HEK293 (cell line): ENCODE data around the gene ILRUN.

ENCODE experiments used
- CTCF ChIA-PET: fragments of 350-600 bp; formaldehyde crosslinking; extraction: SDS; loops from one replicate; lab custom pipeline; 2021; ENCODE audit warnings: antibody characterized with exemption; lab: Yijun Ruan, JAX
- POLR2A ChIA-PET: fragments of 300-600 bp; formaldehyde crosslinking; extraction: SDS; loops from one replicate; lab custom pipeline; 2020; ENCODE audit warnings: antibody characterized with exemption, inconsistent platforms; lab: Yijun Ruan, JAX
- H3K27ac ChIP-seq: fragments of 200-500 bp; sonication (Bioruptor generic); 2 replicates; pipeline ENCODE4 v1.5.1; 2014; ENCODE audit warnings: low read depth, low read length, control low read depth, inconsistent platforms; ENCODE audit errors: extremely low read depth
- H3K36me3 ChIP-seq, 2 experiments: fragments of 200-500 bp in 1 of 2; sonication (Bioruptor generic) in 1 of 2; 1 replicate in 1 of 2; 2 replicates in 1 of 2; pipeline ENCODE4 v1.5.1; 2014 to 2017; ENCODE audit warnings: inconsistent platforms in 2 of 2, low read length in 2 of 2; ENCODE audit not compliant: control insufficient read depth in 2 of 2, insufficient read depth in 1 of 2
- H3K4me1 ChIP-seq: fragments of 200-500 bp; sonication (Bioruptor generic); 2 replicates; pipeline ENCODE4 v1.5.1; 2014; ENCODE audit warnings: mild to moderate bottlenecking, low read length, inconsistent platforms; ENCODE audit not compliant: control insufficient read depth, insufficient read depth
- H3K4me3 ChIP-seq: 2 replicates; pipeline ENCODE4 v1.5.1; 2011; ENCODE audit warnings: low read depth, mild to moderate bottlenecking, control low read depth, low read length, moderate library complexity
- H3K9me3 ChIP-seq: fragments of 200-500 bp; sonication (Bioruptor generic); 2 replicates; pipeline ENCODE4 v1.5.1; 2014; ENCODE audit warnings: low read depth, low read length, inconsistent platforms; ENCODE audit not compliant: control insufficient read depth, insufficient read depth
- AEBP2 ChIP-seq: fragments of 450-650 bp; formaldehyde crosslinking; IDR thresholded peaks from 2 replicates; pipeline ENCODE4 v1.5.1; 2016; ENCODE audit warnings: missing biosample characterization, missing genetic modification characterization, borderline replicate concordance
- BCL11A ChIP-seq: fragments of 450-650 bp; formaldehyde crosslinking; IDR thresholded peaks from 2 replicates; pipeline ENCODE4 v1.5.1; 2016; ENCODE audit warnings: low read depth, missing biosample characterization, missing genetic modification characterization
- CTCF ChIP-seq: fragments of 450-650 bp; formaldehyde crosslinking; IDR thresholded peaks from 2 replicates; pipeline ENCODE4 v1.5.1; 2016; ENCODE audit warnings: missing biosample characterization, missing genetic modification characterization
- EGR2 ChIP-seq: fragments of 450-650 bp; formaldehyde crosslinking; IDR thresholded peaks from 2 replicates; pipeline ENCODE4 v1.5.1; 2016; ENCODE audit warnings: low read depth, missing biosample characterization, missing genetic modification characterization
- GLIS1 ChIP-seq: fragments of 450-650 bp; formaldehyde crosslinking; IDR thresholded peaks from 2 replicates; pipeline ENCODE4 v1.5.1; 2016; ENCODE audit warnings: missing biosample characterization, missing genetic modification characterization
- IKZF3 ChIP-seq: fragments of 450-650 bp; IDR thresholded peaks from 2 replicates; pipeline ENCODE4 v1.5.0; 2018; ENCODE audit warnings: missing biosample characterization, mild to moderate bottlenecking, missing genetic modification characterization, moderate library complexity
- KLF10 ChIP-seq: fragments of 450-650 bp; IDR thresholded peaks from 2 replicates; pipeline ENCODE4 v1.5.1; 2018; ENCODE audit warnings: missing biosample characterization, mild to moderate bottlenecking, missing genetic modification characterization
- KLF16 ChIP-seq: fragments of 450-650 bp; formaldehyde crosslinking; IDR thresholded peaks from 2 replicates; pipeline ENCODE4 v1.5.1; 2017; ENCODE audit warnings: missing biosample characterization, missing genetic modification characterization
- KLF9 ChIP-seq: fragments of 450-650 bp; formaldehyde crosslinking; IDR thresholded peaks from 2 replicates; pipeline ENCODE4 v1.5.1; 2016; ENCODE audit warnings: missing biosample characterization, missing genetic modification characterization, low read depth
- OSR2 ChIP-seq: fragments of 450-650 bp; formaldehyde crosslinking; IDR thresholded peaks from 2 replicates; pipeline ENCODE4 v1.5.1; 2016; ENCODE audit warnings: missing biosample characterization, missing genetic modification characterization
- SP3 ChIP-seq: fragments of 450-650 bp; formaldehyde crosslinking; IDR thresholded peaks from 2 replicates; pipeline ENCODE4 v1.5.1; 2016; ENCODE audit warnings: missing biosample characterization, missing genetic modification characterization
- TRIM28 ChIP-seq: IDR thresholded peaks from 2 replicates; pipeline ENCODE4 v1.6.1; 2011; ENCODE audit warnings: low read length, control low read depth, borderline replicate concordance
- ZBTB49 ChIP-seq: fragments of 450-650 bp; formaldehyde crosslinking; IDR thresholded peaks from 2 replicates; pipeline ENCODE4 v1.5.1; 2016; ENCODE audit warnings: missing biosample characterization, missing genetic modification characterization, low read depth
- ZFP69B ChIP-seq: fragments of 450-650 bp; formaldehyde crosslinking; IDR thresholded peaks from 2 replicates; pipeline ENCODE4 v1.5.1; 2016; ENCODE audit warnings: missing biosample characterization, missing genetic modification characterization
- ZNF221 ChIP-seq: fragments of 450-650 bp; formaldehyde crosslinking; IDR thresholded peaks from 2 replicates; pipeline ENCODE4 v1.5.1; 2017; ENCODE audit warnings: missing biosample characterization, missing genetic modification characterization, borderline replicate concordance
- ZNF580 ChIP-seq: fragments of 450-650 bp; formaldehyde crosslinking; IDR thresholded peaks from 2 replicates; pipeline ENCODE4 v1.5.1; 2016; ENCODE audit warnings: missing biosample characterization, missing genetic modification characterization
- ZNF596 ChIP-seq: fragments of 450-650 bp; IDR thresholded peaks from 2 replicates; pipeline ENCODE4 v1.5.0; 2018; ENCODE audit warnings: missing biosample characterization, mild to moderate bottlenecking, missing genetic modification characterization, moderate library complexity
- ZNF639 ChIP-seq: fragments of 450-650 bp; formaldehyde crosslinking; IDR thresholded peaks from 2 replicates; pipeline ENCODE4 v1.5.1; 2016; ENCODE audit warnings: missing biosample characterization, missing genetic modification characterization
- ZNF701 ChIP-seq: fragments of 450-650 bp; formaldehyde crosslinking; IDR thresholded peaks from 2 replicates; pipeline ENCODE4 v1.5.1; 2016; ENCODE audit warnings: missing biosample characterization, missing genetic modification characterization
- ZNF747 ChIP-seq: fragments of 450-650 bp; formaldehyde crosslinking; IDR thresholded peaks from 2 replicates; pipeline ENCODE4 v1.5.1; 2016; ENCODE audit warnings: missing biosample characterization, missing genetic modification characterization
- ZNF768 ChIP-seq: fragments of 450-650 bp; formaldehyde crosslinking; IDR thresholded peaks from 2 replicates; pipeline ENCODE4 v1.5.1; 2018; ENCODE audit warnings: missing biosample characterization, mild to moderate bottlenecking, missing genetic modification characterization
- ZNF776 ChIP-seq: fragments of 450-650 bp; formaldehyde crosslinking; IDR thresholded peaks from 2 replicates; pipeline ENCODE4 v1.5.0; 2017; ENCODE audit warnings: missing biosample characterization, missing genetic modification characterization, borderline replicate concordance
- ZNF785 ChIP-seq: fragments of 450-650 bp; formaldehyde crosslinking; IDR thresholded peaks from 2 replicates; pipeline ENCODE4 v1.5.1; 2016; ENCODE audit warnings: missing biosample characterization, missing genetic modification characterization
- ZNF792 ChIP-seq: fragments of 450-650 bp; formaldehyde crosslinking; IDR thresholded peaks from 2 replicates; pipeline ENCODE4 v1.5.1; 2016; ENCODE audit warnings: missing biosample characterization, missing genetic modification characterization

ILRUN gene

GRCh38 chr6:34743625-34744293 lies 47.2 kb upstream of the ILRUN start:
- ChIA-PET CTCF (interaction anchor here (0.7 to 3.0 kb wide), 2 partner anchors 13 to 29 kb away, joined by 3 to 11 read pairs; partner anchors contain the start of gene SNRPC), POLR2A (interaction anchor here (1.0 to 1.6 kb wide), 2 partner anchors 13 to 48 kb away, joined by 3 to 6 read pairs; partner anchors contain the start of gene SNRPC)
- no peak overlapping the region for H3K4me3 ChIP-seq

GRCh38 chr6:34742094-34742493 lies 45.5 kb upstream of the ILRUN start:
- Histone ChIP-seq H3K27ac (no peak overlapping the region), H3K4me1 (0 out of 2 replicates have a peak, but pooled peaks cover 3% of the 10 kb centered on the region), H3K4me3 (no peak overlapping the region), H3K36me3 (no peaks in the 10 kb centered on the region), H3K9me3 (no peaks in the 10 kb centered on the region)
- ChIA-PET POLR2A (interaction anchor here (0.7 kb wide), 2 partner anchors 11 to 24 kb away, joined by 4 to 5 read pairs; no protein-coding TSS in a partner anchor), CTCF (interaction anchor here (0.7 kb wide), 1 partner anchor 292 kb away, joined by 4 read pairs; no protein-coding TSS in a partner anchor)
- no peak for TF ChIP-seq ZNF785 (tag by site-specific recombination)
- TF ChIP-seq ZNF596 (tag by site-specific recombination), result no peak
- TF ChIP-seq ZNF776, result no peak
- no peak for TF ChIP-seq ZBTB49 (tag by site-specific recombination)
- no peak for TF ChIP-seq AEBP2 (tag by site-specific recombination)
- no peak for TF ChIP-seq ZNF221 (tag by site-specific recombination)
- TF ChIP-seq ZNF580 (tag by site-specific recombination), result no peak
- no peak for TF ChIP-seq ZNF792 (tag by site-specific recombination)
- TF ChIP-seq OSR2 (tag by site-specific recombination), result no peak
- no peak for TF ChIP-seq ZNF768
- TF ChIP-seq ZNF639 (tag by site-specific recombination), result no peak
- no peak for TF ChIP-seq ZNF701

More at GRCh38 chr6:34743625-34744293, 47.2 kb upstream of the ILRUN start:
- Histone ChIP-seq H3K4me1 (0 out of 2 replicates have a peak, but pooled peaks cover 3% of the 10 kb centered on the region), H3K27ac (no peak overlapping the region), H3K36me3 (no peaks in the 10 kb centered on the region), H3K9me3 (no peaks in the 10 kb centered on the region)
- TF ChIP-seq TRIM28 (no peak), SP3 (no peak), KLF10 (tag by site-specific recombination) (no peak), ZNF747 (tag by site-specific recombination) (no peak), EGR2 (tag by site-specific recombination) (no peak), BCL11A (tag by site-specific recombination) (no peak), ZFP69B (no peak), KLF16 (tag by site-specific recombination) (no peak), KLF9 (tag by site-specific recombination) (no peak), CTCF (tag by site-specific recombination) (no peak), IKZF3 (no peak), GLIS1 (tag by site-specific recombination) (no peak)
